GM15510 (cell line): ENCODE measurements around the gene AFF1.

Experiments
- POLR2A ChIP-seq: IDR thresholded peaks from 3 replicates; pipeline ENCODE4 v1.6.1; 2011; ENCODE audit warnings: borderline replicate concordance; ENCODE audit not compliant: insufficient read length; ENCODE audit errors: extremely low read depth

Gene AFF1

DNA sequence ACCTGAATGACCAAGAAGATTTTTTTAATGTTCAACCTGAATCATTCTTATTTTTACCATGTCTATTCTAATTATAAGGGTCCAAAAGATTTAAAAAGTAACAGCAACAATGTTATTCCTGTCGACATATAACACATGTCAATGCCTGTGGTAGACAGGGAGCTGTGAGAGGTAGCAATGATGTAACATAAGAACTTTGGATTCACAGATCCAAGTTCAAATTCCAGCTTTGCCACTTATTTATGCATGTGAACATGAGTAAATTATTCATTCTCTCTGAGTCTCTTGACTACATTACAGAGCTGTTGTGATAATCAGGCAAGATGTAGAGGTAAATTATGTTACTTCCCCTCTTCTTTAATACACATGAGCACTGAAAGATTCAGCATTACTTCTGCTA, 231.1 kb downstream of the AFF1 start:
- no peak for TF ChIP-seq POLR2A

DNA sequence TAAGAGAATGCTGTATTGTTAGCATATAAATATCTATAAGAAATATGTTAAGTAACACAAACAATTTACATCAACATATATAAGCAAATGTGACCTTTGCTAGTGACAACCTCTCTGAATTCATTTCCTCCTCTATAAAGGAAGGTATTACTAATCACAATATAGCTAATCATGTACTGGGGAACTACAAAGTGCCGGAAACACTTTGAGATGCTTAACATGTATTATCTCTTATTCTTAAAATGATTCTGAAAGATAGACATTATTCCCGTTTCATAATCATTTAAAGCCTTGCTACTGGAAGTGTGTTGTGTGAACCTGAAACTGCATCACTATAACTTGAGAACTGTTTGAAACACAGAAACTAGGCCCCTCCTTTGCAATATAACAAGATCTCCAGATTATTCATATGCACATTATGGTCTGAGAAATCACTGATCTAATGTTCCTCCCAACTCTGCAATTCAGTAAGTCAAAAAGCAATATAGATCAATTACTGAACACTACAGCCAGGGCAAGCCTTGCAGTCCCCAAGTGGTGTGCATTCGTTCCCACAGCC, 231.6 kb downstream of the AFF1 start:
- no peak for TF ChIP-seq POLR2A

DNA sequence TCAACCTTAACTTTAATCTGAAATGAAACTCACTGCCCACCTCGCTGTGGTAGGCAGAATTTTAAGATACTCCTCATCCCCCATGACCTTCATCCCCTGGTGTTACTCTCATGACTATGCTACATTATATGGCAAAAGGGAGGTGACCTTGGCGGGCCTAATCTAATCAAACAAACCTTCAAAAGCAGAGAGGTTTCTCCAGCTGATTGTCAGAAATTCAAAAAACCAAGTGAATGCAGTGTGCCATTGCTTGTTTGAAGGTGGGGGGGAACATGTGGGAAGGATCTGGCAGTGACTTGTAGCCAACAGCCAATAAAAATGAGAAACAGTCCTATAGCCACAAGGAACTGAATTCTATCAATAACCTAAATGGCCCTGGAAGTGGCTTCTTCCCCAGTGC, 237.1 kb downstream of the AFF1 start:
- TF ChIP-seq POLR2A = no peak

DNA sequence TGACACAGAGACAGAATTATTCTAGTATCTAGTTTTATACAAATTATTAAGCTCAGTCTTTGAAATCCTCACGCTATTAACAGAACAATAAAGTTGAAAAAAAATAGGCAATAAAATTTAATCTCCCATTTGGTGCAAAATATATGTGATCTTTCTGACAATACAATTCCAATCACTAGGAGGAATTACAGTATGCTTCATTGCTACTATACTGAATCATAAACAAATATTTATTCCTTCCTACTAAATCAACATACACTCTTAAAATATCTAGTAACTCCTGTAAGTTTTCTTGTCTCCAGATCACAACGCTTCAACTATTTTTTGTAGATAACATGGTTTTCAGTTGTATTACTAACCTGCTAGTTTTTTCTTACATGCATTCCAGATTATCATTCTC, 239.9 kb downstream of the AFF1 start:
- no peak for TF ChIP-seq POLR2A

DNA sequence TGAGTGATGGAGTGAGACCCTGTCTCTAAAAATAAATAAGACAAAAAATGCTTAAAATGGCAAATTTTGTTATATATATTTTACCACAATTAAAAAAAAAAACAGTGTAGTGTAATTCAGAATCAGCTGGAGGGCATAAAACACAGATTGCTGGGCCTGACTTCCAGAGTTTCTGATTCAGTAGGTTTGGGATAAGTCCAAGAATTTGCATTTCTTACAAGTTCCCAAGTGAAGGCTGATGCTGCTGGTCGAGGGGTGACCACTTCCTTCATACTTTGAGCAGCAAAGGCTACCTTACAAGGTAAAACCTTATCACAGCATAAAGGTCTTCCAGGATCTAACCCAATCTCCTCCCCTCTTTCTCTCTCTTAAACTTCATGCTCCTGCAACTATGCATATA, 244.9 kb downstream of the AFF1 start:
- TF ChIP-seq POLR2A = no peak

DNA sequence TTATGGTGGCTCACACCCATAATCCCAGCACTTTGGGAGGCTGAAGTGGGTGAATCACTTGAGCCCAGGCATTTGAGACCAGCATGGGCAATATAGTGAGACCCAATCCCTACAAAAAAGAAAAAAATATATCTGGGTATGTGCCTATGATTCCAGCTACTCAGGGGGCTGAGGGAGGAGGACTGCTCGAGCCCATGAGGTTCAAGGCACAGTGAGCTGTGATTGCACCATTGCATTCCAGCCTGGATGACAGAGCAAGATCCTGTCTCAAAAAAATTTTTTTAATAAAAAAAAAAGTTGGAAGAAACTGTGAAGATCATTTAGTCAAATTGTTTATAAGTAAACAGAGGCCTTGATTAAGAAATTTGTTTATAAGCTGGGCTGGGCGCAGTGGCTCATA, 246.0 kb downstream of the AFF1 start:
- no peak for TF ChIP-seq POLR2A

DNA sequence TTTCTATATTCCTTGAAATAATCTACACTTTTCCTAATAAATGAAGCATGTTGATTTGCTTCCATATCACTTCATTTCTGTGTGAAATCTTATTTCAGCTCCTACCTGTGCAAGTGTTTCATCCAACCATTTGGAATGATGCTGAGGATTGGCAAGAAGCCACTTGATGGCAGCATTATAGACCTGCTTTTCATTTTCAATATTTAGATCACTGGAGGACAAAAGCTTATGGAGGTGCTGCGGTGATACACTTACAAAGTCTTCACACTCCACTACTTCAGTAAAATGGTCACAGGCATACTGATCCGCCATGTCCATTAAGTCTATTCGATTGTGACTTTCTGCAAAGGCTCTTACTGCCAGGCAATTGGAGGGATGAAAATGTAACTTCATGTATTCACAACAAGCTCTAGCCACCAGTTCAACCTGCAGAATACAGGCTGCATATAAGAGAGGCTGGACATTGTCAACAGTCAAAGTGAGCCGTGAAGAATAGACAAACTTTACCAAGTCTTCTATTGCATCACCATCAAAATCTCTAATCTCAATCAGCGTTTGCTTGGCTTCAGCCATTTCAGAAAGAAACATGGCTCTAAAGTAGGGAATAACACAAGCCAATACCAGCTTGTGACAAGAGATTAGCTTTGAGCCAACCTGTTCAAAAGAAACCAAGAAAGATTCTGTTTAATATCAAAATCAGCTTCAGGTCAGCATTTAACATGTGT, 250.5 kb downstream of the AFF1 start:
- no peak for TF ChIP-seq POLR2A

DNA sequence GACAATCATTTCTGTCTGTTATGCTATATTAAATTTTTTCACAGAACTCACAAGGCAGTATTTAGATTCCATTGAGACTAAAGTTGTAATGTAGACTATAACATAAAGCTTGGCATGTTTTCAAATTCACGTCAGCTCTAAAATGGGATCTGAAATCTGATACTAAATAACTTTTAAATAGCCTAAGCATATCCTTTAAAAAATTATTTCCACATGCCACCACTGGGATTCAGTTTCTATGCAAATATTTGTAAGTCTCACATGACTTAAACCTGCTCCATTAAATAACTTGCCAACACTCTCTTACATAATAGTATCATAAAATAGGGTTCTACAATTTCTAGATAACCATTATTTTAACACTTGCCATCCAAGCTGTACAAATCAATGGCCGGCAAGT, 253.2 kb downstream of the AFF1 start:
- no peak for TF ChIP-seq POLR2A

DNA sequence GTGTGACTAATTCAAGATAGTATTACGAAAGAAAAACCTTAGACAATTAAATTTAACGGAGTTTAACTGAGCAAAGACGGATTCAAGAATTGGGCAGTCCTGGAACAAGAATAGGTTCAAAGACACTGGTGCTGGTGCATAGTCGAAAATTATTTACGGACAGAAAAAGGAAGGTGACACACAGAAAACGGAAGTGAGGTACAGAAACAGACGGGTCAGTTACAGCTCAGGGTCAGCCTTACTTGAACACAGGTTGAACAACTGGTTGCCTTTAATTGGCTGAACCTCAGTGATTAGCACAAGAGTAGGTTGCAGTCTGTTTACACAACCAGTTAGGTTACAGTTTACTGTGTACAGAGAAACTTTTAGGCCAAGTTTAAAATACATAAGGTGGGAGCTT, 254.1 kb downstream of the AFF1 start:
- TF ChIP-seq POLR2A = no peak
